ENCODE measurements around the gene DAB2. TPM values are rescaled to one million over a fixed set of nuclear protein-coding genes. Genes with fewer than 3 reads are reported as not detected.

DAB2 gene
- total and polyA plus RNA-seq, 5 donors from 2014 or later, result 4.2 TPM; not detected in 4

- Mint-ChIP-seq H3K4me1 (no peaks in the 10 kb centered on the region), H3K36me3 (no peaks in the 10 kb centered on the region)
- no peak overlapping the region for H3K4me3 ChIP-seq (ENCODE audit: low read depth, low read length)
Measured at GRCh38 chr5:39415201-39415600, 9.6 kb downstream of the DAB2 start.

GRCh38 chr5:39414426-39414825, 10.4 kb downstream of the DAB2 start:
- DNase-seq, result no peak
- Histone ChIP-seq H3K9me3 (ENCODE audit: control insufficient read depth in 2 of 2, low read length in 2 of 2) (no peaks in the 10 kb centered on the region), H3K27ac (ENCODE audit: insufficient read depth, low read length, poor library complexity, severe bottlenecking) (no peak overlapping the region), H3K4me1 (ENCODE audit: control insufficient read depth, insufficient read depth, low read length, poor library complexity, severe bottlenecking) (no peaks in the 10 kb centered on the region), H3K4me3 (ENCODE audit: low read depth, low read length) (no peak overlapping the region), H3K36me3 (ENCODE audit: control insufficient read depth, insufficient read depth, low read length) (no peaks in the 10 kb centered on the region), H3K27me3 (ENCODE audit: control insufficient read depth, insufficient read depth, low read length) (peaks cover 12% of the 10 kb centered on the region)
- H3K36me3 Mint-ChIP-seq, result no peaks in the 10 kb centered on the region
- H3K27ac Mint-ChIP-seq, result no peak overlapping the region
- ATAC-seq (ENCODE audit: low read depth in 2 of 2), result no peak
- peaks cover 0 to 1% (median 0%) of the 10 kb centered on the region in 7 donors for H3K9me3 Mint-ChIP-seq
- H3K4me3 Mint-ChIP-seq, result no peak overlapping the region
- H3K4me1 Mint-ChIP-seq, result no peaks in the 10 kb centered on the region
- peaks cover 39% of the 10 kb centered on the region for H3K27me3 Mint-ChIP-seq

More at GRCh38 chr5:39415201-39415600, 9.6 kb downstream of the DAB2 start:
- H3K27ac ChIP-seq (ENCODE audit: insufficient read depth, low read length, poor library complexity, severe bottlenecking), result no peak overlapping the region
- H3K36me3 ChIP-seq (ENCODE audit: control insufficient read depth, insufficient read depth, low read length), result no peaks in the 10 kb centered on the region
- H3K27me3 Mint-ChIP-seq, result peaks cover 36% of the 10 kb centered on the region
- H3K4me3 Mint-ChIP-seq, result no peak overlapping the region
- no peaks in the 10 kb centered on the region for H3K4me1 ChIP-seq (ENCODE audit: control insufficient read depth, insufficient read depth, low read length, poor library complexity, severe bottlenecking)
- H3K27ac Mint-ChIP-seq, result no peak overlapping the region
- no peaks in the 10 kb centered on the region for H3K9me3 ChIP-seq (ENCODE audit: control insufficient read depth in 2 of 2, low read length in 2 of 2)
- H3K9me3 Mint-ChIP-seq, result peaks cover 0 to 1% (median 0%) of the 10 kb centered on the region in 7 donors
- no peak for DNase-seq
- peaks cover 8% of the 10 kb centered on the region for H3K27me3 ChIP-seq (ENCODE audit: control insufficient read depth, insufficient read depth, low read length)
- ATAC-seq (ENCODE audit: low read depth in 2 of 2), result no peak

DNA sequence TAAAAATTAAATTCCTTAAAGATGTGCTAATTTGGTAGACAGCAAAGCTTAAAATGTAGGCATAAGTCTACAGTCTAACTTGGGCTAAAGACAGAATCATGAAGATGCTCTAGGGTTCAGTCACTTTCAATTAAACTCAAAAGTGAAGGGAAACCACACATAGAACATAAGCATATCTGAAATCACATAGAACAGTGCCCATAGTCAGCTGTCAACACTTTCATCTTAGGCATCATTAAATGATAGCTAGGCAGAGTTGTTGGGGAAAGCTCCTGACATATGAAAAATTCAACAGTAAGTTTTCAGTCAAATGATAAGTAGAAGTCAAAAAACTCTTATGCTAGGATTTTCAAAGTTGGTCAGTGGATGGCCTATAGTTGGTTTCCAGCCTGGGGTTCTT, 11.0 kb downstream of the DAB2 start:
- H3K9me3 Mint-ChIP-seq, result peaks cover 0 to 1% (median 0%) of the 10 kb centered on the region in 7 donors
- DNase-seq (no peak), ATAC-seq (ENCODE audit: low read depth in 2 of 2) (no peak)
- Histone ChIP-seq H3K27me3 (ENCODE audit: control insufficient read depth, insufficient read depth, low read length) (peaks cover 9% of the 10 kb centered on the region), H3K27ac (ENCODE audit: insufficient read depth, low read length, poor library complexity, severe bottlenecking) (no peak overlapping the region), H3K36me3 (ENCODE audit: control insufficient read depth, insufficient read depth, low read length) (no peaks in the 10 kb centered on the region), H3K4me1 (ENCODE audit: control insufficient read depth, insufficient read depth, low read length, poor library complexity, severe bottlenecking) (no peaks in the 10 kb centered on the region), H3K9me3 (ENCODE audit: control insufficient read depth in 2 of 2, low read length in 2 of 2) (no peaks in the 10 kb centered on the region), H3K4me3 (ENCODE audit: low read depth, low read length) (no peak overlapping the region)
- H3K4me3 Mint-ChIP-seq, result no peak overlapping the region
- H3K4me1 Mint-ChIP-seq, result no peaks in the 10 kb centered on the region
- H3K27me3 Mint-ChIP-seq, result peaks cover 42% of the 10 kb centered on the region
- H3K36me3 Mint-ChIP-seq, result no peaks in the 10 kb centered on the region
- no peak overlapping the region for H3K27ac Mint-ChIP-seq

DNA sequence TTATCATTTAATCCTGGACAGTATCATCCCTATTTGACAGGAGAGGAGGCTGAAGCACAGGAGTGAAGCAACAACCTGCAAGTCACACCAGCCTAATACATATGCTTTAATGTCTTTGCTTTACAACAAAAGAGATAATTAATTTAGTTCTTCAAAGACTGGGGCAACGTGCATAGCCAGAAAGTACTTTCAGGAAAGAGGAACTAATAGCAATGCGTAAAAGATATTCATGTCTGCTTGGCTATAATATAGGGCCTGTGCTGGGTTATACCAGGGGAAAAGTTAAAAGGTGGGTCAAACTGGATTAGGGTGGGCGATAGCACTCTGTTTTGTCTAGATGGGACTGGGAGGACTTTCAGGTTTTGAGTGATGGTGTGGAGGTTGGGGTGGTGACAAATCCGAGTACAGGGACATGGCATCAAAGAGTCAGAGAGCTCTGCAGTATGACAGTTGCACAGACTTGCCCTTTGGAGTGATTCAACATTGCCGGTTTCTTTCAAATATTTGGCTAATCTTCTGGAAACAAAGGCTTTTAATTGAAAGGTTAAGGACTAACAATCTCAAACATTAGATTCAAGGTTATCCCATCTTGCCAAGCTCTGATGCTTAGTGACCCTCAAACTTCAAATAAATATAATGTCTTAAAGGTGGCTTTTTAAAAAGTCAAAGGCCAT, 11.9 kb downstream of the DAB2 start:
- no peak overlapping the region for H3K4me3 Mint-ChIP-seq
- DNase-seq (no peak), ATAC-seq (ENCODE audit: low read depth in 2 of 2) (no peak)
- no peaks in the 10 kb centered on the region for H3K4me1 Mint-ChIP-seq
- no peaks in the 10 kb centered on the region for H3K9me3 ChIP-seq (ENCODE audit: control insufficient read depth in 2 of 2, low read length in 2 of 2)
- H3K27me3 Mint-ChIP-seq, result peaks cover 44% of the 10 kb centered on the region
- no peaks in the 10 kb centered on the region for H3K36me3 Mint-ChIP-seq
- H3K9me3 Mint-ChIP-seq, result peaks cover 0 to 1% (median 0%) of the 10 kb centered on the region in 7 donors
- H3K27me3 ChIP-seq (ENCODE audit: control insufficient read depth, insufficient read depth, low read length), result peaks cover 9% of the 10 kb centered on the region
- H3K27ac ChIP-seq (ENCODE audit: insufficient read depth, low read length, poor library complexity, severe bottlenecking), result no peak overlapping the region
- no peaks in the 10 kb centered on the region for H3K36me3 ChIP-seq (ENCODE audit: control insufficient read depth, insufficient read depth, low read length)
- H3K27ac Mint-ChIP-seq, result no peak overlapping the region
- H3K4me1 ChIP-seq (ENCODE audit: control insufficient read depth, insufficient read depth, low read length, poor library complexity, severe bottlenecking), result no peaks in the 10 kb centered on the region
- H3K4me3 ChIP-seq (ENCODE audit: low read depth, low read length), result no peak overlapping the region

GRCh38 chr5:39411985-39412384, 12.8 kb downstream of the DAB2 start:
- Mint-ChIP-seq H3K36me3 (no peaks in the 10 kb centered on the region), H3K27ac (no peak overlapping the region), H3K4me1 (no peaks in the 10 kb centered on the region), H3K4me3 (no peak overlapping the region), H3K9me3 (no peaks in the 10 kb centered on the region), H3K27me3 (peaks cover 50% of the 10 kb centered on the region)
- no peak for ATAC-seq (ENCODE audit: low read depth in 2 of 2)
- Histone ChIP-seq H3K4me1 (ENCODE audit: control insufficient read depth, insufficient read depth, low read length, poor library complexity, severe bottlenecking) (no peaks in the 10 kb centered on the region), H3K4me3 (ENCODE audit: low read depth, low read length) (no peak overlapping the region), H3K36me3 (ENCODE audit: control insufficient read depth, insufficient read depth, low read length) (no peaks in the 10 kb centered on the region), H3K9me3 (ENCODE audit: control insufficient read depth in 2 of 2, low read length in 2 of 2) (no peaks in the 10 kb centered on the region), H3K27ac (ENCODE audit: insufficient read depth, low read length, poor library complexity, severe bottlenecking) (no peak overlapping the region), H3K27me3 (ENCODE audit: control insufficient read depth, insufficient read depth, low read length) (peaks cover 9% of the 10 kb centered on the region)
- DNase-seq, result no peak

GRCh38 chr5:39411061-39411460, 13.7 kb downstream of the DAB2 start:
- Histone ChIP-seq H3K4me3 (ENCODE audit: low read depth, low read length) (no peak overlapping the region), H3K27ac (ENCODE audit: insufficient read depth, low read length, poor library complexity, severe bottlenecking) (no peak overlapping the region), H3K4me1 (ENCODE audit: control insufficient read depth, insufficient read depth, low read length, poor library complexity, severe bottlenecking) (no peaks in the 10 kb centered on the region), H3K36me3 (ENCODE audit: control insufficient read depth, insufficient read depth, low read length) (no peaks in the 10 kb centered on the region), H3K9me3 (ENCODE audit: control insufficient read depth in 2 of 2, low read length in 2 of 2) (no peaks in the 10 kb centered on the region), H3K27me3 (ENCODE audit: control insufficient read depth, insufficient read depth, low read length) (peaks cover 9% of the 10 kb centered on the region)
- Mint-ChIP-seq H3K27ac (no peak overlapping the region), H3K36me3 (no peaks in the 10 kb centered on the region), H3K4me3 (no peak overlapping the region), H3K9me3 (no peaks in the 10 kb centered on the region), H3K4me1 (no peaks in the 10 kb centered on the region), H3K27me3 (peaks cover 43% of the 10 kb centered on the region)
- ATAC-seq (ENCODE audit: low read depth in 2 of 2), result no peak
- DNase-seq, result no peak

DNA sequence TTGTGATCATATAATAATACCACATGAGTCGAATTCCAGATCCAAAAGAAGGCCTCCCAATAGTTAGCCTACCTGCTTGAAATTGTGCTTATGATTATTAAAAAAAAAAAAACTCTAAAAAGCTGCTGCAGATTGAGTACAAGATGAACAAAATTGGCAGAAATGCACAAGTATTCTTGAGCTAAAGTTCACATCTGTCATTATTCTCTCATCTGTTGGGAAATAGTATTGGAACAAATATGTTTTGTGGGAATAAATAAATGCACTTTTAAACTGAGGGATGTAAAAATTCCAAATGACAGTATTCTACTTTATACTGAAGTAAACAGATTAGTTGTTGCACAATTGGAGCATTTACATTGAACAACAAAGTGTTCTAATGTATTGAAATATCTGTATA, 15.7 kb downstream of the DAB2 start:
- Histone ChIP-seq H3K4me1 (ENCODE audit: control insufficient read depth, insufficient read depth, low read length, poor library complexity, severe bottlenecking) (no peaks in the 10 kb centered on the region), H3K27me3 (ENCODE audit: control insufficient read depth, insufficient read depth, low read length) (peaks cover 7% of the 10 kb centered on the region), H3K36me3 (ENCODE audit: control insufficient read depth, insufficient read depth, low read length) (no peaks in the 10 kb centered on the region), H3K27ac (ENCODE audit: insufficient read depth, low read length, poor library complexity, severe bottlenecking) (no peak overlapping the region), H3K4me3 (ENCODE audit: low read depth, low read length) (no peak overlapping the region), H3K9me3 (ENCODE audit: control insufficient read depth in 2 of 2, low read length in 2 of 2) (no peaks in the 10 kb centered on the region)
- Mint-ChIP-seq H3K4me3 (no peak overlapping the region), H3K4me1 (no peaks in the 10 kb centered on the region), H3K27ac (no peak overlapping the region), H3K27me3 (peaks cover 30% of the 10 kb centered on the region), H3K36me3 (no peaks in the 10 kb centered on the region), H3K9me3 (no peaks in the 10 kb centered on the region)
- no peak for DNase-seq
- ATAC-seq (ENCODE audit: low read depth in 2 of 2), result no peak

GRCh38 chr5:39405083-39405843, 19.5 kb downstream of the DAB2 start:
- DNase-seq, result no peak
- H3K36me3 ChIP-seq (ENCODE audit: control insufficient read depth, insufficient read depth, low read length), result no peaks in the 10 kb centered on the region
- H3K4me1 ChIP-seq (ENCODE audit: control insufficient read depth, insufficient read depth, low read length, poor library complexity, severe bottlenecking), result no peaks in the 10 kb centered on the region
- ATAC-seq (ENCODE audit: low read depth in 2 of 2), result no peak
- H3K9me3 ChIP-seq (ENCODE audit: control insufficient read depth in 2 of 2, low read length in 2 of 2), result no peaks in the 10 kb centered on the region
- Mint-ChIP-seq H3K9me3 (no peaks in the 10 kb centered on the region), H3K4me1 (no peaks in the 10 kb centered on the region), H3K27me3 (peaks cover 18% of the 10 kb centered on the region), H3K36me3 (no peaks in the 10 kb centered on the region), H3K27ac (no peak overlapping the region), H3K4me3 (no peak overlapping the region)
- no peak overlapping the region for H3K27ac ChIP-seq (ENCODE audit: insufficient read depth, low read length, poor library complexity, severe bottlenecking)
- no peak overlapping the region for H3K4me3 ChIP-seq (ENCODE audit: low read depth, low read length)
- peaks cover 4% of the 10 kb centered on the region for H3K27me3 ChIP-seq (ENCODE audit: control insufficient read depth, insufficient read depth, low read length)
